Stomach (tissue), 9 donors: ENCODE measurements around the gene CEP70. TPM values are rescaled to one million over a fixed set of nuclear protein-coding genes. Genes with fewer than 3 reads are reported as not detected.

ENCODE experiments used
- DNase-seq, 2 donors: peaks; one replicate each; pipeline versions ENCODE4 v3.0.0 to v3.0.0-alpha.2; 2013 to 2019
- H3K27ac ChIP-seq, 5 donors: fragments of 200-600 bp in 4 of 5; sonication (generic) in 4 of 5; one replicate each; pipeline ENCODE4 v1.5.1; 2013 to 2019; ENCODE audit warnings: mild to moderate bottlenecking in 1 of 5, moderate library complexity in 1 of 5
- H3K27me3 ChIP-seq, 3 donors: fragments of 200-600 bp; sonication (generic); one replicate each; pipeline ENCODE4 v1.5.1; 2017 to 2019; ENCODE audit warnings: mixed run types in 1 of 3
- H3K36me3 ChIP-seq, 4 donors: fragments of 200-600 bp; sonication (generic); 1 replicate in 3 of 4; 2 replicates in 1 of 4; pipeline ENCODE4 v1.5.1; 2016 to 2019
- H3K4me1 ChIP-seq, 4 donors: fragments of 200-600 bp; sonication (generic); one replicate each; pipeline ENCODE4 v1.5.1; 2016 to 2019
- H3K4me3 ChIP-seq, 4 donors: fragments of 200-600 bp; sonication (generic) in 3 of 4; one replicate each; pipeline ENCODE4 v1.5.1; 2016 to 2019; ENCODE audit warnings: mild to moderate bottlenecking in 1 of 4
- H3K9me3 ChIP-seq, 4 donors: fragments of 200-600 bp; sonication (generic); one replicate each; pipeline ENCODE4 v1.5.1; 2016 to 2019
- EP300 ChIP-seq: sonication (generic); formaldehyde crosslinking; IDR thresholded peaks from one replicate; pipeline ENCODE4 v1.6.1; 2017; ENCODE audit warnings: antibody characterized with exemption
- POLR2A ChIP-seq, 4 donors: fragments of 450-650 bp; IDR thresholded peaks; one replicate each; pipeline ENCODE4 v1.6.1; 2016; ENCODE audit warnings: antibody characterized with exemption in 4 of 4, control low read depth in 2 of 4, mild to moderate bottlenecking in 1 of 4, moderate library complexity in 1 of 4
- POLR2AphosphoS5 ChIP-seq, 3 donors: sonication (generic); formaldehyde crosslinking; IDR thresholded peaks; one replicate each; pipeline ENCODE4 v1.6.1; 2016; ENCODE audit warnings: antibody characterized with exemption in 3 of 3
- WGBS, 5 donors: extraction: QIAGEN DNeasy Blood & Tissue Kit in 3 of 5; methylation state at CpG; one replicate each; pipeline versions ENCODE4 v1.1.5 to v1.1.7; 2013 to 2018; 5-methylcytosine and 5-hydroxymethylcytosine counted together
- intact Hi-C: fragments of 100-400 bp; cut with DNase I; formaldehyde crosslinking; loops from one replicate; pipeline ENCODE4 v1.15.1; 2023; ENCODE audit warnings: low total_unique reads
- polyA plus RNA-seq, 3 donors: library from polyadenylated mRNA; stranded (reverse); fragments of 200-250 nt; gene quantifications; one replicate each; pipeline ENCODE4 v1.2.3, GENCODE V29; 2013
- total RNA-seq, 5 donors: library from RNA; depleted of rRNA; stranded (reverse); fragments of >200 nt; gene quantifications; one replicate each; pipeline versions ENCODE4 v1.1.0 to v1.2.3, GENCODE V29; 2014 to 2016
- TF ChIP-seq, protein P1 (sequence below), 7 experiments: fragments of 450-650 bp in 4 of 7; fragments of 200-600 bp in 3 of 7; sonication (generic) in 3 of 7; IDR thresholded peaks; one replicate each; pipeline ENCODE4 v1.5.1; 2016 to 2019; ENCODE audit warnings: antibody characterized with exemption in 7 of 7, control low read depth in 2 of 7, mild to moderate bottlenecking in 1 of 7
- donor health status: healthy with polysubstance abuse.
- donor health status: Bipolar disorder and iron deficiency.
- donor health status: healthy.

CEP70 gene
- total and polyA plus RNA-seq, 8 donors, result 10.5 to 58.3 (median 17.2) TPM

DNA sequence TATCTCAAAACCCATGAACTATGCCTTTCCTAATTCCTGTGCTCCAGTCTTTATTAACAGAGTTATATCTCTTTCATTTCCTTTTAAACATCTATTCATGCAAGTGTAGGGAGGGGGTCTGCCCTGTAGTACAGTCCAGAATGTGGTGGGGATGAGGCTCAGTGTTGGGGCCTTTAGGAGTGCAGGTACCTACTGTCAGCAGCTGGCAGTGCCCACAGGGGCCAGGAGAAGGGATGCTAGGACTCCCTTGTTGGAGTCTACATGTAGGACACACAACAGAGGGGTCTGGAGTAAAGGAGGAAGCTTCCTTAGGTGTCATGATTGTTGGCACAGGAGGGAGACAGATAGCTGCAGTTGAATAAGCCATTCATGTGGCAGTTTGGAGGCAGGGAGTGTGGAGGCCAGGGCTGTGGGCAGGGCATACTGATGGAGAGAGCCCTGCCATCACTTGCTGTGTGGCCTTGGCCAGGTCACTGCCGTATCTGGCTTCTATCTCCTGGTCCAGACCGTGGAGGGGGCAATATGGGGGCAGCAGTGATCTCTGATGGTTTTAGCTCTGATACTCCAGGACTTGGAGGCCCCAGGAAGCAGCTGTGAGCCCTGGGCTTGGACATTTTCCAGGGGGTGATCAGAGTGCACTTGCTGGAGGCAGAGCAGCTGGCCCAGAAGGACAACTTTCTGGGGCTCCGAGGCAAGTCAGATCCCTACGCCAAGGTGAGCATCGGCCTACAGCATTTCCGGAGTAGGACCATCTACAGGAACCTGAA, 130.2 kb downstream of the CEP70 start:
- H3K9me3 ChIP-seq, result no peaks in the 10 kb centered on the region
- no peak for DNase-seq

DNA sequence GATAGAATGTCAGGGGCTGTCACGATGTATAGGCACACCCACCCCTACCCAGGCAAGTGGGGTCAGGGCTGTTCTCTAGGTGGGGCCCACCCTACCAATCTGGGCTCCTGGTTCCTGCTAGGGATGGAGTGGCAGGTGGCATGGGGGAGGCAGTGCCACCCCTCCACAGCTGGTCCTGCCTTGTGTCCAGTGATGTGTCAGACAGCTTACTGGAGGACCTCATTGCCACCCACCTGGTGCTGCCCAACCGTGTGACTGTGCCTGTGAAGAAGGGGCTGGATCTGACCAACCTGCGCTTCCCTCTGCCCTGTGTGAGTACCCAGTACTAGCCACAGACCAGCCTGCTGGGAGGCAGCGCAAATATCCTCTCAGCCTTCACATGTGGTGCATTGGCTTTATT, 132.2 kb downstream of the CEP70 start:
- intact Hi-C loops, result no loop called here
- WGBS, 5 donors, result 85 to 91% (median 88%) methylated on average over 4 of the region's 4 CpGs
- no peak overlapping the region for H3K27ac ChIP-seq
- no peaks in the 10 kb centered on the region for H3K9me3 ChIP-seq
- H3K36me3 ChIP-seq, result peaks cover 0 to 4% (median 0%) of the 10 kb centered on the region in 4 donors
- H3K4me3 ChIP-seq, result no peak overlapping the region
- no peak for DNase-seq
- peaks cover 0 to 3% (median 0%) of the 10 kb centered on the region in 4 donors for H3K4me1 ChIP-seq
- H3K27me3 ChIP-seq, result peaks cover 0 to 4% (median 0%) of the 10 kb centered on the region in 3 donors
- TF ChIP-seq, protein P1, sequence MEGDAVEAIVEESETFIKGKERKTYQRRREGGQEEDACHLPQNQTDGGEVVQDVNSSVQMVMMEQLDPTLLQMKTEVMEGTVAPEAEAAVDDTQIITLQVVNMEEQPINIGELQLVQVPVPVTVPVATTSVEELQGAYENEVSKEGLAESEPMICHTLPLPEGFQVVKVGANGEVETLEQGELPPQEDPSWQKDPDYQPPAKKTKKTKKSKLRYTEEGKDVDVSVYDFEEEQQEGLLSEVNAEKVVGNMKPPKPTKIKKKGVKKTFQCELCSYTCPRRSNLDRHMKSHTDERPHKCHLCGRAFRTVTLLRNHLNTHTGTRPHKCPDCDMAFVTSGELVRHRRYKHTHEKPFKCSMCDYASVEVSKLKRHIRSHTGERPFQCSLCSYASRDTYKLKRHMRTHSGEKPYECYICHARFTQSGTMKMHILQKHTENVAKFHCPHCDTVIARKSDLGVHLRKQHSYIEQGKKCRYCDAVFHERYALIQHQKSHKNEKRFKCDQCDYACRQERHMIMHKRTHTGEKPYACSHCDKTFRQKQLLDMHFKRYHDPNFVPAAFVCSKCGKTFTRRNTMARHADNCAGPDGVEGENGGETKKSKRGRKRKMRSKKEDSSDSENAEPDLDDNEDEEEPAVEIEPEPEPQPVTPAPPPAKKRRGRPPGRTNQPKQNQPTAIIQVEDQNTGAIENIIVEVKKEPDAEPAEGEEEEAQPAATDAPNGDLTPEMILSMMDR (IDR thresholded peaks at IDR 0.05), result no peak
- TF ChIP-seq EP300, result no peak
- no peak for TF ChIP-seq POLR2AphosphoS5 (IDR thresholded peaks at IDR 0.05)
- TF ChIP-seq POLR2A (IDR thresholded peaks at IDR 0.05), result no peak

More for the DNA sequence above, 130.2 kb downstream of the CEP70 start:
- 67 to 78% (median 78%) methylated on average over 2 to 6 of the region's 6 CpGs for WGBS, 5 donors
- H3K4me3 ChIP-seq, result no peak overlapping the region
- H3K27me3 ChIP-seq, result peaks cover 0 to 4% (median 0%) of the 10 kb centered on the region in 3 donors
- no peaks in the 10 kb centered on the region for H3K4me1 ChIP-seq
- TF ChIP-seq EP300, result no peak
- TF ChIP-seq POLR2A (IDR thresholded peaks at IDR 0.05), result no peak
- TF ChIP-seq, protein P1 (IDR thresholded peaks at IDR 0.05), result no peak
- no peak for TF ChIP-seq POLR2AphosphoS5 (IDR thresholded peaks at IDR 0.05)
- no peak overlapping the region for H3K27ac ChIP-seq
- no peaks in the 10 kb centered on the region for H3K36me3 ChIP-seq
- intact Hi-C loops, result no loop called here

DNA sequence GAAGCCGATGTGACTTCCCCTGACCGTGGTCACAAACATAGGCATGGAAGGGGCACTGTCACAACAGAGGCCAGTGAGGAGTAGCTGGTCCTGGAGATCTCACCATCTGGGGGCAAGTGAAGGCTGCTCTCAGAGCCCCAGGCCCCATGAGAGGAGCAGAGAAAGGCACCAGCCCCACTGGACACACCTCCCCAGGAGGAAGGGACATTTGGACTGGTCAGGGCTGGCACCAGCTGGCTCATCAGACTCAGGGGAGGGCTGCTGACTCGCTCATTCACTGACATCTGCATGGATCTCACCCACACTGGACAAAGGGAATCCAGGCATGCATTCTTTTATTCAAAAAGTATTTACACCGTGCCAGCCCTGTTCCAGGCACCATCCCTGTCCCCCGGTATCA, 132.8 kb downstream of the CEP70 start:
- intact Hi-C loops, result no loop called here

DNA sequence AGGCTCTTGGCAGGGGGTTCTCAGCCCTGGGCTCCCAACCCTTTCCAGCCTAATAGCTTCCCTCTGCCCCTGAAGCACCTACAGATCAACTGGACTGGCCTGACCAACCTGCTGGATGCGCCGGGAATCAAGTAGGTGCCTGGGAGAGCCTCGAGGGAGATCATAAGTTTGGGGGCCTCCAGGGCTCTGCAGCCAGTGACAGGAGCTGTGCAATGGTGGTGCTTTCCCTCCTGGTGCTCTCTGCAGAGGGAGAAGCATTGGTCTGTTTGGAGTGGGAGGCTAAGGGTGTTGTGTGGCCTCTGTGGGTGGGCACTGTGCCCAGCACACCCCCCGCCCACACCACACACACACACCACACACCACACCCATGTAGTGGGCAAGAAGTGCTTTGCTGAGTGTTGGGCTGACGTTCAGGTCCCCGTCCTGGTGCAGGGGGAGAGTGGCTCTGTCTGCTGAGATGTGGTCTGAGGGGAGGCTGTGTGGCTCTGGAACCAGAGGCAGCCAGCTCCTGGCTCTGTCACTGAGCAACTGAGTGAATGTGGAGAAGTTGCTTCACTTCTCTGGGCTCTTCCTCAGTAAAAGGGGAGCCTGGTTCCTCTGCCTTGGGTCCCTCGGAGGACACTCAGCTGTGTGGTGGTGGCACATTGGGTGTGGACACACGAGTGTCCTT, 133.4 kb downstream of the CEP70 start:
- Histone ChIP-seq H3K36me3 (peaks cover 0 to 4% (median 0%) of the 10 kb centered on the region in 4 donors), H3K4me1 (peaks cover 0 to 9% (median 0%) of the 10 kb centered on the region in 4 donors), H3K27me3 (peaks cover 0 to 4% (median 0%) of the 10 kb centered on the region in 3 donors), H3K4me3 (no peak overlapping the region), H3K27ac (no peak overlapping the region), H3K9me3 (no peaks in the 10 kb centered on the region)
- TF ChIP-seq POLR2AphosphoS5 (IDR thresholded peaks at IDR 0.05), result no peak
- TF ChIP-seq EP300, result no peak
- no peak for TF ChIP-seq POLR2A (IDR thresholded peaks at IDR 0.05)
- TF ChIP-seq, protein P1 (IDR thresholded peaks at IDR 0.05), result no peak
- 68 to 85% (median 74%) methylated on average over 5 to 8 of the region's 8 CpGs for WGBS, 5 donors
- DNase-seq, result no peak
- intact Hi-C loops, result no loop called here

More for the DNA sequence above, 132.8 kb downstream of the CEP70 start:
- TF ChIP-seq EP300 (no peak), POLR2A (IDR thresholded peaks at IDR 0.05) (no peak), POLR2AphosphoS5 (IDR thresholded peaks at IDR 0.05) (no peak)
- TF ChIP-seq, protein P1 (IDR thresholded peaks at IDR 0.05), result no peak
- 59 to 70% (median 63%) methylated on average over 5 of the region's 5 CpGs for WGBS, 5 donors
- no peak for DNase-seq
- H3K4me1 ChIP-seq, result peaks cover 0 to 4% (median 0%) of the 10 kb centered on the region in 4 donors
- no peak overlapping the region for H3K27ac ChIP-seq
- H3K9me3 ChIP-seq, result no peaks in the 10 kb centered on the region
- peaks cover 0 to 4% (median 0%) of the 10 kb centered on the region in 3 donors for H3K27me3 ChIP-seq
- H3K4me3 ChIP-seq, result no peak overlapping the region
- H3K36me3 ChIP-seq, result peaks cover 0 to 4% (median 0%) of the 10 kb centered on the region in 4 donors
